DMS79 treated with DMSO at 0.1 percent for 48 hours (cell line): ENCODE results near the gene AMOT.
A peak's percentile ranks its signal among the peaks of the same experiment; 100 is the strongest.

Source experiments
- DNase-seq: peaks from one replicate; lab custom pipeline; 2025; lab: John Stamatoyannopoulos, UW

AMOT gene

DNA sequence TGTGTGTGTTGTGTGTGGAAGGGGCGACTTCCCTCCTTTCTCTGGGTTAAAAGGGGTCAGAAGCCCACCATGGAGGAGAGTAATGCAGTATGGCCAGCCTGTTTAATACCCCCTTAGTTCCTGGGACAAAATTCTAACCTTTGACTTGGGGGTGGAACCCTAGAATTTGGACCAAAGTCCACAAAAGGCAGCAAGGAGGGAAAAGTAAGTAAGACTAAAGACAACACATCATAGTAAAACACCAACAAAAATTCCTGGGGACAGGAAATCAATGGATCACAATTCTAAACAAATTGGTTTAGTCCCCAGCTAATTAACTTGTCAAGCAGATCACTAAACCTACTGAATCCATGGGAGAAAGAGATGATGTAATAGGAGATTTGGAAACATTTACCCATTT, 3.1 kb downstream of the AMOT start:
- DNase-seq, result no peak

DNA sequence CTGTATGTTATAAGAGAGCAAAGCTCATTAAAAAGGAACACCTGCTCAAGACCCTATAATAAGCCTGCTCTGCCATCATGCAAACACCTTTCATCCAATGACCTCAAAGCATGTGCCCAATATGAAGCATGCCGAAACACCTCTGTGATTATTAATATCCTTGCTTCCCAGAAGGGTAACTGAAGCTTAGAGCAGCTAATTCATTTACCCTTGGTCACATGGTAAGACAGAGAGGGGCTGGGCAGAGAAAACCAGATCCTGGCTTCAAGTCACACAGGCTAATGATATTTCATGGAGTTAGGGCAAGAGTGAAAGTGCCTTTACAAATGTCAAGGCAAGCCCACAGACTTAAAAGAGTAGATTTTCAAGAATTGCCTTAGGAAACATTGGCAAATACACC, 5.6 kb downstream of the AMOT start:
- DNase-seq, result no peak

DNA sequence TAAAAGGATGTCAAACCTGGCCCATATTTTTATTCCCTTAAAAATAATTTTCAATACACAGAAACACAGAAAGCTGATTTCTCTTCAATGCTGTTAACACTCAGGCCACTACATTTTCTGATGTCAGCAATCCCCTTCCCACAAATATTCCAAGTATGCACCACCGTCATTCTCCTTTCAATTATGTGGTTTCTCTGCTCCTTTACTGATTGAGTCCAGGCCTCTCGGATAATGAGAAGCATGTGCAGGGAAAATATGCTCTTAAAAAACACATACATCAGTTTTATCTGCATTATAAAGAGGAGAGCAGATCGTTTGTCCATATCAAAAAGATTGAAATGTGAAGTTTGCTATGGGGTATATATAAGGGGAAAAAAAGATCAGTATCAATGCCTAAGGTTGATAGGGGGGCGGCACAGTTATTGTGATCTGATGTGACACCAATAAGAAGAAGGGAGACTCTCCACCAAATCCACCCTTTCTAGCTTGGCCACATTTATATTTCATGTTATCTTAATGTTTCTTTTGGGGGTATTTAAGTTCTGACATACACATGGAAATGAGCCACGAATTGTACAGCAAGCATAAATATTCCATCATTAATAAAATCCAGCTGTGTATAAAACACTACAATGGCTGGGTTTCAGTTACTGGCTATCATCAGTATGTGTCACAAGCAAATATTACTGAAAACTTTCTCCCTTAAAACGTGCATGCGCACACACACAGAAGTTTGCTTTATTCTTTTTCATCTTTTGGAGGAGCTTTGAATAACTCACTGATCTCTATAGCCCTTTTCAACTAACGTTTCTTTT, 6.4 kb downstream of the AMOT start:
- DNase-seq, result peak; percentile 38

DNA sequence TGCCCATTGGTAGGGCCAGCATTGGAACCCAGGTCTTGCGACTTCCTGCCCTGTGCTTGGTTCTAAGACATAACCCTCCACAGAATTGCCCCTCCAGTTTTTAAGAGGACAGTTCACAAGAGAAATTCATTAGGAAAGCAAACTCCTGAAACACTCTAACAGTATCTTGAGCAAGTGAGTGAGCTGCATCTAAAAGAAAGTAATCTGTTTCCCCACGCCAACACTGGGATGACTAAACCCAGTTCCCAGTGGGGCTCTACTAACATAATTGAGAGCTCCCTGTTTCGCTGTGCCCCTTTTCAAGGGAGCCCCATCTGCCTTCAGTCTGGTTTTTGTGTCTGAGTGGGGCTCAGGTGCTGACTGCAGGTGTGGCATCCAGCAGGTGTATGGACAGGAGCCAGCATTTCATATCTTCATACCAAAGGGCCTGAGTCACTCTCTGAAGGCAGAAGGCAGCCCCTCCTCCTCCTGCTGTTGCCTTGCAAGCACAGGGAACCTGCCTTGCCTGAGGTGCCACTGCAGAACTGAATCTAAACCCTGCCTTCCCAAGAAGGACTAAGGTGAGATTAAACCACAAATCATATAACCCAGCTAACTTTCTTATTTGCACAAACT, 8.0 kb downstream of the AMOT start:
- DNase-seq, result peak; percentile 82

DNA sequence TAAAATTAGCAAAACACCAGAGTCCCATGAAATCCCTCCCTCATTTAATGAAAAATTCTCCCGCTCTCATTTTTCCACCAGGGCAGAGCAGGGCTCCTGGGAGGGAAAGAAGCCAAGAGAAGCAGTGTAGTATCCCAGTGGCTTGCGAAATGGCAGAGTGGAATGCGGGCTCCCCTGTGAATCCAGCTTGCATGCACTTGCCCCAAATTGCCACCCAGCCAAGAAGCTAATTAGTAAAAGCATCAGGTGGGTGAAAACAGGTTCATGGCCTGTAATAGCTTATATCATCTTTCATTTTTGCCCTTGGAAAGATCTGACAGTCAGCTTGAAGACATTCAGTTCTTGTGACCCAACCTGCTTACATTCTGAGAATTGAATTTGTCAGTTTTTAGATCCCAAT, 10.1 kb downstream of the AMOT start:
- no peak for DNase-seq

DNA sequence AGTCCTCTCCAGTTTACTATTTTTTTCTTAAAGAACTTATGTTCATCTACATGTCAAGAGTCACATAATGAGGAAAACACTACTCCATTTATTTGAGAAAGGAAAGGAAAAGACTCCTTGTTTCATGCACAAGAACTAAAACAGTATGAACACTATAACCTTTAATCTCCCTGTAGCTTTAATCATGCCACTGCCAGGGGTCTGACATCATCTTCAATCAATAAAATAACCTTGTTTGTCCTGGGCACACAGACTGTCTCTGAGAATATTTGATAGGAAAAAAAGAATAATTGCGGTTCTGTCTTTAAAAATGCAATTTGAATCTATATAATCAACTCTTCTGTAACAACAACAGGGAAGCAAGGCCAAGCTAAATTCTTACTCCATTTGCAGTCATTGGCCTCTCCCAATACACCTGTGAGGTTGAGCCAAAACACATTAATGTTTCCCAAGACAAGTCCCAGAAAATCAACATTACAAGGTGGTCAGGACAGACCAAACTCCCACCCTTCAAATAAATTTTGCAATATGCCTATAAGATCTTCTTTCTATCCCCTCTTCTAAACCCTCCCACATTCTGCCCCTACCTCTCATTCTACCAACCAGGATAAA, 13.2 kb downstream of the AMOT start:
- DNase-seq, result no peak

DNA sequence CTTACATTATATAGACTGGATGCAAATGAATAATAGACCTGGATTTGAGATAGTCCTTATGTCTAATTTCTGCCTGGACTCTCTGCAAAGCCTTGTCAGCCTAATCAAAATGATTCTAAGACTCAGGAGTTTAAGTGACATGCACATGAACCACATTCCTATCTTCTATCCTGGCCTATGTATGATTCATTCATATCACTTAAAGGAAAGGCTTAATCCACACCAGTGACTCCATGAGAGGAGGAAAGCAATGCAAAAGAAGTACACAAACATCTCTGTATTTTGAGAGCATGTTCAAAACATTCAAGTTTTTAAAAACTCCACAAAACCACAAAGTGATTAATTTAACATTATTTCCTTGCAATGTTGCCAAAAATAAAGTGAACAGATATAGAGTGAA, 14.6 kb downstream of the AMOT start:
- DNase-seq, result peak; percentile 7

DNA sequence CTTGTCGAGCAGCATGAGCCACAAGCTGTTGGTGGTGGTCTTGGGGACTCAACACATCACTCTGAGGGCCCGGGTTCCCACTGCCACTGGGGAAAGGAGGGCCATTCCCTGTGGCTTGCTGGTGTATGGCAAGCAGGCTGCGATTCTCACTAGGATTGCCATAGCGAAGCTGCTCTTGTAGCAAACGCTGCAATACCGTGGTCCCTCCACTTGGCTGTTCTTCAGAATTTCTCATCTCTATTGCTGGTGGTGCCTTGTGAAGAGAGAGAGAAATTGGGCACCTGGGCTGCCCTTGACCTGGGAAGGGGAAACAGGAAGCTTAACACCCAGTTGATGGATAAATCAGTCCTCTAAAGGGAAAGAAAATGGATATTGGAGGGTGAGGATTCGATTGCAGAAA, 17.7 kb downstream of the AMOT start:
- DNase-seq, result no peak

DNA sequence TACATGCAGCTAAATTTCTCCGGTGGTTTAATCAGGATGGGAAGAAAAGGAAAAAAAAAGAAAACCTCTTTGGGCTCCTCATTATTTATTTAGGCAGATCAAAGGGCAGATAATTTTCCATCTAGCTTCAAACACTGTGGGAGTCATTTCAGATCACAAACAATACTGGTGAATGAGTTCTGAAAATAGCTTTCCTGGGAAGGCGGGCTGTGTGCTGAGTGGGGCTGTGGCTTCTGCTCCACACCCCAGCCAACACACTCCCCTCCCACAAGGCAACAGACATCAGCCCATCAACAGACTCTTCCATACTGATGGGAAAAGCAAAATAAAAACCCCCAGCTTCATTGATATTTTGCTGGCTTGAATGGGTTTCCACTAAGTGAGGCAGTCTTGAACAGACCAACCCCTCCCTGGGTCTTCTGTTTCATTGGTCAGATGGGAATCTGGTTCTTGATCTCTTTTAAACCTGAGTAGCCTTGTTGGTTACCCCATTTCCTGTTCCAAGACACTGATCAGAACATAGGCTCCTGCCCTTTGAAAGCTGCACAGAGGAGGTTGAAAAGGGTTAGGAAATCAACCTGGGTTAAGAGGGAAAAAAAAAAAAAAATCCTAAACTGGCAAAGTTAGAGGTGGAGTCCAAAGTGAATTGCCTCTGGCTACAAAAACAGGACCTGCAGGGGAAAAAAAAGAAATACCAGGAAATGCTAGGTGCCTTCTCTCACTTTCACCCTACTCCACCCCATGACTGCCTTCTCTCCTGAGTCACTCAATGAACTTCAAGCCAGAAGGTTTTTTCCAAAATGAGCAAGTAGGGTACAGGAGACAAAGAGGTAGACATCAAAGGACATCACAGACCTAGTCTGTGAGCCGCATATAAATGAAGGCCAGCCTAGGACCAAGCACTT, 20.0 kb downstream of the AMOT start:
- no peak for DNase-seq

DNA sequence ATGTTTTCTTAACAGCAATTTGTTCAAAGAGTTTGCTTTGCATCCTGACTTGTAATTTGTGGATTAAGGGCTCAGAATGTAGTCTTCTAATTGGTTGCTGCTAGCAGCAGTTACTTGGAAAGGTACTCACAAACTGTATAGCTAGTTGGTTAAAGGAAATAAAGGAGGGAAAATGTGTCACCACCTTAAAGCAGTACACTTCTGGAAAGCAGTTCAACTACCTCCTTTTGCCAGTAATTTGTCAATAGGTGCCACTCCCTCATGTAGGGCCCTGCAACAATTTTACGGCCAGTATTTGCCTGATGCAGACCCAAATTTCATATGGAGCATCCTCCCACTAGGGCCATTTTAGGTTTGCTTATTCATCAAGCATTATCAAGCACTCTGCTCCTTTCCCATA, 20.8 kb downstream of the AMOT start:
- DNase-seq, result no peak

DNA sequence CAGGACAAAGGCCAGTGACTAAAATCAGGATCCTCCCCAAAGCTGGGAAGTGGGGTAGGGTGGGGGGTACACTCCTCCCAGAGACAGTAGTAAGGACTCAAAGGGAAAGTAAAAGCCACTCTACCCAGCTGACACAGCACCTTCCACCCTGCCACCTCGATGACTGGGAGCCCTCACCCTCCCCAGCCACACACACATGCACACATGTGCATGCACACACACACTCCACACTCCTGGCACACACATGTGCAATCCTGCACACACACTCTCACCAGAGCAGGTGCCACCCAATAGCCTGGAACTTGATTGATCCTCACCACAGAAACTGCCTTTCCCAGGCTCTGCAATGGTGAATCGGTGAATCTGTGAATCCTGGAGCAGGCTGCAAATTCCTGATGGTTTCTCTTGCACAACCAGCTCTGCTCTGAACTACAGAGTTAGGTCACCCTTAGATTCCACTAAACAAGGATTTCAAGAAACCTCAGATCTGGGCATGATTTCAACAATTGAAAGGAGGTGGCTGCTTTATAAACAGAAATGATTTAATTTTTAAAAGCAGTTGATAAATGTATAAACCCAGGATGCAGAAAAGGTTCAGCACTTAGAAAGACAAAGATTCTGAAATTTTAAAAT, 21.5 kb downstream of the AMOT start:
- peak; percentile 10 for DNase-seq

DNA sequence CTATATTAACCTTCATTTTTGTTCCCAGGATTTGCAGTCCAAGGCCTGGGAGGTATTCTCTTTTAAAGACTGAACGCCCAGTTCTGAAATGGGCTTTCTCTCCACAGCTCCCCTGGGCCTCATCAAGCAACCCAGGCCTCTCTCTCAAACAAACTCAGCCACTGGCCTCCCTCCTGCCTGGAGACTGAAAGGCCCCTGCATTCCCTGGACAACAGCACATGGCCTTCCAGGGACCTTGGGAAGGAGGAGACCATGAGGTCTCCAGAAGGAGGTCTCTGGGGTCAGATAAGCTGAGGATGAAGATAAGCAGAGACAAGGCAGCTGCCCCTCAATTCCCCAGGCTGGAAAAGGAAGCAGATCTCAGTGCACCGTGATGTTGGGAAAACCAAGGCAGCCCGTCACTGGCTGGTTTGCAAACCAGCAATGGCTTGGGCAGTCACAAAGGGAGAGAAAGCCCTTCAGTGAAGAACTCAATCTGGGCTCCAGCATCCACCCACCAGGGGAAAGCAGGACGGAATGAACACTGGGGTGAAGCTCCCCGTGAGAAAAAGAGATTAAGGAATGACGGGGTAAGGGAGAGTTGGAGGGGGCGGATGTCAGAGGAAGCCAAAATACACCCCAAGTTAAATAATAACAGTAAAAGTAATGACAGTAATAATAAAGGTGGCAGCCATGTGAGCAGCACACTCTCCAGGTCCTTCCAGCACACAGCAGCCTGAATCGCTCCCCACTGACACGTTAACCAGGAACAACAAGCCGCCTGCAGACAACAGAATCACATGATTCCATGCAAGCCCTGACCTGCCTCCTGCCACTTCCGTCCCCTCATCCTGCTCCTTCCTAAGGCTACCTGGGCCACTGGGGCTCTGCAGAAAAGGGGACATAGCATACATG, 22.3 kb downstream of the AMOT start:
- peak; percentile 53 for DNase-seq

DNA sequence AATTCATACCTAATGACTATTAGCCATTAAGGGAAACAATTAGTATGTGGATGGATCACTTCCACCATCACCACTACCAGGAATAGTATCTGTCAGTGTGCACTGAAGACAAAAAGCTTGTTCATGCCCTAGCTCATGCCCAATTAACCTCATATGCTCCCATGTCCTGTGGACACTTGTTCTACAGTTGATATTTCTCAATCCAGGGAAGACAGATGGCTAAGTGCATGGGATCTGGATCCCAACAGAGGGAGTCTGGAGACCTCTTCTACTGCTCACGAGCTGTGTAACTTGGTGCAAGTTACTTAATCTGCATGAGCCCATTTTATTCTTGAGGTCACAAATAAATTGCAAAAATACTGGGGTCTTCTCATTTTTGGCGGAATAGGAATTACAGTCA, 23.7 kb downstream of the AMOT start:
- no peak for DNase-seq

DNA sequence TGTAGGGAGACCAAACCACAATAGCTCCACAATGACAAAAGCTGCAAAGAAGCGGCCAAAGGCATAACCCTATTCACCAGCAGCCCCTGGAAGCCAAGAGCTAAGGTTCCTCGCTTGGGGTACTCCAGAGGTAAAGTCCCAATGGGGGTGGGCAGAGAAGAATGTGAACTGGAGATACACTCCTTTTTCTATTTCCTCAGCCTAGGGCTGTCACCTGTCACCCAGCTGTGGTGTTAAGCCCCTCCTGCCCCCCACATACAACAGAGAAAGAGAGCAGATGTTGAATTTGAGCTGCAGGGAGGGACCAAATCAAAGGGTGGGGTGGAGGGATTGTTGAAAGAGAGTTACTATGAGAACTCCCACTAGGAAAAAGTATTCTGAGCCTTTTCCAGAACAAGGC, 26.1 kb downstream of the AMOT start:
- DNase-seq, result no peak

DNA sequence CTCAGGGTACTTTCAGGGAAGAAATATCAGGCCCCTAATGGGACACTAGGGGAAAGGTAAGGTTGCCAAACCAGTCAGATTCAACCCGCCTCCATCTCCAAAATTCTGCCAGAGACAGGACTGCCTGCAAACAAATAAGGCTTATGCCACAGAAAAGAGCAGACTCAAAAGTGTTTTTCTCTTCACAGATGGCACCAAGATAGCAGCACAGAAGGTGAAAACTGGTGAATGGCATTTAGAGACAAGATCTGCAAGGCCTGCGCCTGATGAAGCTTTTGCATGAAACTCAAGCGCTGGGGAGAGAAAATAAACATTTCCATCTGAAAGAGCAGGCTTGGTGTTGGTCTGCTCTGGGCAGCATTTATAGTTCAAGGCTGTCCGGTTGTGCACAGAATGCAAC, 27.9 kb downstream of the AMOT start:
- DNase-seq, result no peak

DNA sequence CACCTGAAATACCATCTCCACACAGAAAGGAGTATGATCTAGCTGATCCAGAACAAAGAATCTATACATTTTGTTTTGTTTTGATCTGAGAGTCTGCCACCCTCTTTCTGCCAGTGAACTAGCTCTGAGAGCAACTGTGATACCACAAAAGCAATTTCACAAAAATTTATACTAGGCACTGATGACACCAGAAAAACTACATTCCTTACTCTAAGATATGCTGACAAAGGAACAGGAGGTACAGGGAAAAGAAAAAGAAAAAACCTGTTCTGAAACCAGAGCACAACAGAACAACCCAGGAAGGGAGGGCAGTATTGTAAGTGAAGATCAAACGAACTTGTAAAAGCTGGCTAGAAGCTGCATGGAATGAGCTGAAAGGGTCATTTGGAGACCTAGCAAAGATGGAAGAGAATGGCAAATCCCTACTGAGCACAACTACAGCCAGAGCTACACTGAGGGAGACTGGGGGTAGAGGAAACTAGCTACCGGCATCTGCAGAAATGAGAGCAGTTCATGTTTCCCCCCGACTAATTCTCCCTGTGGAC, 31.9 kb downstream of the AMOT start:
- no peak for DNase-seq

DNA sequence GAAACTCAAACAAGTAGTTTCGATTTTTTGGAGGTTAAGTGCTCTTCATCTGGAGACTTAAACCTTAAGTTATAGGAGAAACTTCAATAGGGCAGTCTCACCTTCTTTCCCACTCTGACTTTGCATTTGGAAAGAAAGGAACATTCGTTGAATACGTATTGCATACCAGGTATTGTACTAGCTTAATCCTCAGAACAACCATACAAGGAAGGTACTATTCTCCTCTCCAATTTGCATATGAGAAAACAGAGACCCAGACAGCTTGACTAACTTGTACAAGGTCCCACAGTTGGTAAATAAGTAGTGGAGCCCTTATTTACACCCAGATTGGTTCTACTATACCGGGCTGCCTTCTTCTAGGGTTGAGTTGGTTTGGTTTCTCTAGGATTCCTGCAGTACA, 32.6 kb downstream of the AMOT start:
- DNase-seq, result no peak

DNA sequence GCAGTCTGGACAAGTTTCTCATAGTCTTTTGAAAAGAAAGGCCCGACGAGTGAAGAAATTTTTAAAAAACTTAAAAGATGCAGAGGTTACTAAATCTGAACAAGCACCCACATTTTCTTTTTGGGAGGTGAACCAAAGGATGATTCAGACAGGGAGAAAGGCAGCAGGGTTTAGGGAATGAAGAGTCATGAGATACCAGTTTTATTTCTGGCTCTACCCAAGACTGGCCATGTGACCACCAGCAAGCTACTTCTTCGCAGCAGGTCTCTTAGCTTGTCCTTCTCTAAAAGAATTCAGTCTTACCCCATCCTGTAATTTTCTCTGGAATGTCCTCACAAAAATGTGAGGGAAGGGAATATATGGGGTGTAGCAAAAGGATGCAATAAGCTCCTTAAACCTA, 37.6 kb downstream of the AMOT start:
- no peak for DNase-seq

DNA sequence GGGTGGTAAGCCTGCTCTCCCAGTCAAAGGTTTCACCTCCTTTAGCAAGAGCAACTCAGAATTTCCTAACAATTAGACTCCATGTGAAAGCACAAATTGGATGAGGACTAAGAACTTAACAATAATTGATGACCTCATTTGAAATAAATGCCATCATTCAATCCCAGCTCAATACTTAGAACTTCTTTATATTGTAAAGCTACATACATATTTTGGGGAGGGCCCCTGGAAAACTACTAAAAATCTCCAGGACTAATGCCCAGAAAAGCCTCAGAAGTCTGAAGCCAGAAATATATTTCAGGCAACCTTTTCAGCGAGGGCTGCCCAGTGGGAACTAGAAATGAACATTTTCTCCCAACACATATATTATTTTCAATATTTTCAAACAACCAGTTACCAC, 38.1 kb downstream of the AMOT start:
- DNase-seq, result no peak

DNA sequence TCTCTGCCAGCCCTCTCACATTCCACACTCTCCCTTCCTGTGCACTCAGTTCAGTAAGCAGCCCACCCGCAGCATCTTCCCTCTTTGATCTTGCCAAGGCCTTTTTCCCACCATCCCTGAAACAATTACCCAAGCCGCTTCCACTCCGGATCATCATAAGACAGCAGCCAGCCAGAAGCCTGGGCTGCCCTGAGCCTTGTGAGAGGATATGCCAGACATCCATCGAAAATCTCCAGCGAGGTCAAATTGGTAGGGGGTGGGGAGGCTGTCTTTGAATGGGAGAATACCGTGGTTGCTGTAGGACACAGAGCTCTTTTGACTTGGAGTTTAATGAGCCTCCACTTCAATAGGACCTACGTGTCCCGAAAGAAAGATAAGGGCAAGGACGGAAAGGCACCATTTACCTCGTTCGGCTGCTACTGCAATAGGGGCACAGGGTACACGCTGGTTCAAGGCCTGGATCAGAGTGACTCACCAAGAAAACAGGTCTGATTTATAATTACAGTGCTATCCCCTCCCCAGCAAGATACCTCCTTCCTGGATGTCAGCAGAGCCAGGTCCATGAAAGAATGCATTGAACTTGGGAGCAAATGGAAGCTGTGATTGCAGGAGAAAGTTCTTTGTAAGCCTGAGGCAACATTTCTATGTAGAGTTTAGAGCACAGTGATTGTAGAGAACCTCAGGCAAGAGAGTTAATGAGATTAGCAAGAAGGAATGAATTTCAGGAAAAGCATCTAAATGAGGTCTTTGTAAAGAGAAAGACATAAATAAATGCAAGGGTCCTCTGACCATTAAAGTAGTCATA, 39.5 kb downstream of the AMOT start:
- DNase-seq, result no peak
